A172 (cell line): ENCODE results near the gene TMEM119. TPM values are rescaled to one million over a fixed set of nuclear protein-coding genes. Genes with fewer than 3 reads are reported as not detected.
A peak's percentile ranks its signal among the peaks of the same experiment; 100 is the strongest.

Experiments used
- DNase-seq: peaks from one replicate; pipeline ENCODE4 v3.0.0-alpha.2; 2015; ENCODE audit warnings: low spot score
- total RNA-seq: library from RNA; depleted of rRNA; stranded (reverse); fragments of >200 nt; shearing (Covaris generic); gene quantifications from 2 replicates; pipeline ENCODE4 v1.2.3, GENCODE V29; 2014

Gene TMEM119
- total RNA-seq, 1 experiment from 2014 or later, result not detected

DNA sequence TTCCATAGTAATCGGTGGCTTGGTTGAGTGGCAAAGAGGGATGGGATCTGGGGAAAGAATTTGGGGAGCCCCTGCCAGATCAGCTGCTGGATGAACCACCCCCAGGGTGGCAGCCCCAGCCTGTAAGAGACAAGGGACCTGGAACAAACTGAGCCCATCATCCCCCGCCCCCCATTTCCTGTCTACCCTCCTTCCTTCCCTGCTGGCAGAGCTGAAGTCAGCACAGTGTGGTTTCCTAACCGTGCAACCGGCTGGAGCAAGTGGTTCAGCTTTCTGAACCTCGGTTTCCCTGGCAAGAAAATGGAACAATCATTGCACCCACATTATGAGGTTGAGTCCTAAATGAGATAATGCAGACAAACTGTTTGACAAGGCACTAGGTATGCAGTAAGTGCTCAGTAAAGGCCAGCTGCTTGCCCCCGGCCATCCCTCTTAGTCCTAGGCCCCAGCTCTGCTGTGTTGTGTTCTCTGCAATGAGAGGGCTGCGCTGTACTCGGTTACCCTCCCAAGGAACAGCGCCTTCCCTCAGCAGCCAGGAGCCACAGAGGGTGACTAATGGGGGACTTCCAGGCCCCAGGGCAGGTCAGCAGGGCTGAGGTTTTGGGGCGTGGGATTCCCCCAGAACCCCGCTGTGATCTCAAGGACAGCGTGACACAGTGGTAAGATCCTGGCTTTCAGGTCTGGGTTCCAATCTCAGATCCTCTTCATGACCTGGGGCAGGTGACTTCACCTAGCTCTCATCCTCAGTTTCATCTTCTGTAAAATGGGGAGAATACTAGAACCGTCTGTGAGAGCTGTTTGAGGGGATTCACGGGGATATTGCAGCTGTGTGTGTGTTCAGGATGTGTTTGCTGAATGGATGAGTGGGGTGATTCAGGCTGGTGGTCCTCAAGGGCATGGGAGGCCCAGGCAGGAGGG is 19.3 kb upstream of the TMEM119 start:
- DNase-seq, result peak; percentile 76

DNA sequence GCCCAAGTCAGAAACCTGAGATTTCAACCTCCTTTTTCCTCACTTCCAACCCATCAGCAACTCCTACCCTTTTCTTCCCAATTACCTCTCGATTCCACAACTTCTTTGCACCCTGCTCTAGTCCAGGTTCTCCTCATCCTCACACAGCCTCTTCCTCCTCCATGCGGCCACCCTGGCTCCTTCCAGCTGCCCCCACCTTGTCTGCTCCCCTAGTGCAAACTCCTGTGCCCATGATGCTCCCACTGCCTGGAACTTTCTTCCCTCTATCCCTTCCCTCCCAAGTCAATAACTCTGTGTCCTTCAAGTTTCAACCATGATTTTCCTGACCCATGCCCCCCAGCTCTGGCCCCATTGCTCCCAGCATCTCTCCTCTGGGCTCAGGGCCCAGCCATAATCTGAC is 18.5 kb upstream of the TMEM119 start:
- DNase-seq, result no peak

DNA sequence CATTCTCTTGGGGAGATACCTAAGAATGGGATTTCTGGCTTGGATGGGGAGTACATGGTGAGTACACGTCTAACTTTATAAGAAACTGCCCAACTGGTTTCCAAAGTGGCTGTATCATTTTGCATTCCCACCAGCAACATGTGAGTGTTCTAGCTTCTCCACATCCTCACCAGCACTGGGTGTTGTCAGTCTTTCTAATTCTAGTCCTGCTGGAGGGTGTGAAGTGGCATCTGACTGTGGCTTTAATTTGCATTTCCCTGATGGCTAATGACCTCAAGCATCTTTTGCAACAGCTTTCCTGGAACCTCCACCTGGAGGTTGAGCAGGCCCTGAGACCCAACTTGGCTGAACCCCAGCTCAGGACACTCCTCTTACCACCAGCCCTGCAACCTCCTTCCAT is 18.0 kb upstream of the TMEM119 start:
- DNase-seq, result no peak

DNA sequence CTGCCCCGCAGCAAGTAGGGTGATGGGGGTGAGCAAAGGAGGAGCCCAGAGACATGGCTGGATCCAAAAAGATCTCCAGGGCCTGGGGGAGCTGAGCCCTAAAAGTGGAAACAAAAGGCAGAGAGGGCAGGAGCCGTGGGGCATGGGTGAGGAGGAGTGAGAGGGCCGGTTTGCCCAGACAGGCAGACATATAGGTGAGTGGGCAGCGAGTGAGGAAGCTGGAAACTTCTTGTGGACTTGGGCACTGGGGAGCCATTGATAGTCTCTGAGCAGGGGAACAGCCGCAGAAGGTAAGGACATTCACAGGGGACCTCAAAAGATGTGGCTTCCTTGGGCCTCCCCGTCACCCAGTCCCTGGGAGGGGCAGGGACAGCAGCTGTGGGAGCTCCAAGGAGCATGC is 16.8 kb upstream of the TMEM119 start:
- no peak for DNase-seq

DNA sequence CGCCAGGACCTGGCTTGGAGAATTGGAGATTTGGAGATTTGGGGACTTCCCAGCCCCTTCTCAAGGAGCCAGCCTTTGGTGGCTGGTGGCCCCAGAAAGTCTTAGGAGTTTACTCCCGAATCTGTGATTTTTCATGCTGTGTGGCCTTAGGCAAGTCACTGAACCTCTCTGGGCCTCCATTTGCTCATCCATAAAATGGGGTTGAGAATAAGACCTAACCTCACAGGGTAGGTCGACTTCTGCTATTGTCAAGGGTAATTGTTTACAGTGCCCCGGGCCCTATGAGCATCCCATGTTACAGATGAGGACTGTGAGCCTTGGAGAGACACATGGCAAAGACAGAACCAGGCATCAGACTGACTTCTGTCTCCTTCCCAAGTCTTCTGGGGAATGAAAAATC is 16.2 kb upstream of the TMEM119 start:
- DNase-seq, result no peak

GRCh38 chr12:108613548-108613947 is 15.7 kb upstream of the TMEM119 start:
- DNase-seq, result peak; percentile 65

DNA sequence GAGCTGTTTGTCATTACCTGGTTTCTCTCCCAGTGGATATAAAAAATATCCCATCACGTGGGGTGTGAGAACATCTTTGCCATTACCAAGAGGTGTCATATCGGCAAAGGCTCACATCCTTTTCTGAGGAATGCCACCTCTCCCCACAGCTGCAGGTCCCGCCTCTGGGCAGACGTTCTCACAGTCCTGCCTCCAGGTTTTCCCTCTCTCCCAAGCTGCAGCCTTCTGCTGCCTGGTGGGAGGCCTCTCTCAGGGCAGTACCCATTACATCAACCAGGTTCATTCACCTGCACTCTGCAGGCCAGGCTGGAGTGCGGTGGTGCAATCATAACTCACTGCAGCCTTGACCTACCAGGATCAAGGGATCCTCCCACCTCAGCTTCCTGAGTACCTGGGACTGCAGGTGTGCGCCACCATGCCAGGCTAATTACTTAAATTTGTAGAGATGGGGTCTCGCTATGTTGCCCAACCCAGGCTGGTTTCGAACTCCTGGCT is 15.0 kb upstream of the TMEM119 start:
- DNase-seq, result peak; percentile 33

- DNase-seq, result peak; percentile 73
Measured at GRCh38 chr12:108611884-108612415, 14.1 kb upstream of the TMEM119 start.

- no peak for DNase-seq
Measured at GRCh38 chr12:108610856-108611605, 13.1 kb upstream of the TMEM119 start.

GRCh38 chr12:108610336-108610815 is 12.5 kb upstream of the TMEM119 start:
- DNase-seq, result no peak

DNA sequence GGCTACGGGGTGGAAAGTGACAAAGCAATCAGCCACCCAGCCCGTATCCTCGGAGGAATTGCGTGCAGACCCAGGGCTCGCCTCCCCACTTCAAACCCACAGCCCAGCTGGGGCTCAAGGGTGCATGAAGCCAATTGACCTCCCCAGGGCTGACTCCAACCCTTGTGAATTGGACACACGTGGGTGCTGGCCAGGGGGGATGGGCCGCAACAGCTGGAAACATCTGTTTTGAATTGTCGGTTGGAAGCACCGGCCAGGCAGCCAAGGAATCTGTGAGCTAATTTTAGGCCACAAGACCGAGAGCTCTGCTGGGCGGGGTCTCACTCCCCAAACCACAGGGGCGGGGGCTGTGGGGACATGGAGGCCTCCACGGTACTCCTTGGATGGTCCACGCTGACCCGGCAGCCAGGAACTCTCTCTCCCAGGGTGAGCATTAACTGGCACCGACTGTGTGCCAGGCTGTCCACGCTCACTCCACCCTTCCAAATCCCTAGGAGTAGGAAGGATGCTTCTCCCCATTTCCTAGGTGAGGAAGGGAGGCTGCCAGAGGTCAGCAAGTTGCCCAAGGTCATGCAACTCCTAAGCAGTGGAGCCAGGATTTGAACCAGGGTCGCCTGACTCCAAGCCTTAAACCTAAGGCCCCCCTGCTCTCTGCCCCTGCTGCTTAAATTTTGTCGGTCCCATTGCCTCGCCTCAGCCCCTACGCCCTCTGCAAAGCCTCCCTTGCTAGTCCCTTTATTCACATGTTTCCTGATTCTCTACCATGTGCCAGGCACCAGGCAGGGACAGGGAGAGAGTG is 11.9 kb upstream of the TMEM119 start:
- DNase-seq, result no peak

DNA sequence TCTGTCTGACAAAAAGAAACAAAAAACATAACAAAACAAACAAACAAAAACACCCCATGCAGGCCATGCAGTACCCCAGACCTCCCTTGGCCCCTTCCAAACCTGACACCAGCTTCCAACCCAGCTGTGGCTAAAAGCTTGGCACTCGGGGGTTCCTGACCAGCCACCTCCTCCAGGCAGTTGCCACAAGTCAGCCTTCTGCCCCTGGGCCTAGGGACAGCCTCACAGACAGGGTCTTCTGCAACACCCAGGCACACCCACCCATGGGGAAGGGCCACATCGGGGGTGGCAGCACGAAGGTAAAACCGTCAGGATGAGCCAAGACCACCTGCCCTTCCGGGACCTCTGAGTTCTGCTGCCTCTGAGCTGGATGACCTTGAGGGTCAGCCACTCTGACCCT is 10.7 kb upstream of the TMEM119 start:
- DNase-seq, result no peak

GRCh38 chr12:108607981-108608600 is 10.2 kb upstream of the TMEM119 start:
- no peak for DNase-seq

GRCh38 chr12:108606492-108606891 is 8.6 kb upstream of the TMEM119 start:
- no peak for DNase-seq

- DNase-seq, result no peak
Measured at GRCh38 chr12:108605690-108606406, 8.0 kb upstream of the TMEM119 start.

DNA sequence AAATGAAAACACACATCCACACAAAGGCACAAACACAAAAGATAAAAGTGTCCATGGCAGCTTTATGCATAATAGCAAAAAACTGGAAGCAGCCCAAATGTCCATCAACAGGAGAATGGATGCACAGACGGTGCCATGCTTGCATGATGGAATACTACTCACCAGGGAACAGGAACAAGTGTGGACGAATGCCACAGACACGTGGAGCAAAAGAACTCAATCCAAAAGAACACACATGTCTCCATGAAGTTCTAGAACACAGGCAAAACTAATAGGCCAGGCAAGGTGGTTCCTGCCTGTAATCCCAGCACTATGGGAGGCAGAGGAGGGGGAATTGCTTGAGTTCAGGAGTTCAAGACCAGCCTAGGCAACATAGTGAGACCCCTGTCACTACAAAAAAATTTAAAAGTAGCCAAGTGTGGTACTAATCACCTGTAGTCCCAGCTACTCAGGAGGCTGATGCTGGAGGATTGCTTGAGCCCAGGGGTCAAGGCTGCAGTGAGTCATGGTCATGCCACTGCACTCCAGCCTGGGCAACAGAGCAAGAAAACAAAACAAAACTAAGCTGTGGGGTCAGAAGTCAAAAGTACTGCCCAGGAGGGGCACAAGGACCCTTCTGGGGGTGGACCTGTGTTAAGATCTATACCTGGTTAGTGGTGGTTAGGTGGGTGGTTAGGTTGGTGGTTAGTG is 7.3 kb upstream of the TMEM119 start:
- DNase-seq, result no peak

- DNase-seq, result no peak
Measured at GRCh38 chr12:108604208-108604941, 6.5 kb upstream of the TMEM119 start.

DNA sequence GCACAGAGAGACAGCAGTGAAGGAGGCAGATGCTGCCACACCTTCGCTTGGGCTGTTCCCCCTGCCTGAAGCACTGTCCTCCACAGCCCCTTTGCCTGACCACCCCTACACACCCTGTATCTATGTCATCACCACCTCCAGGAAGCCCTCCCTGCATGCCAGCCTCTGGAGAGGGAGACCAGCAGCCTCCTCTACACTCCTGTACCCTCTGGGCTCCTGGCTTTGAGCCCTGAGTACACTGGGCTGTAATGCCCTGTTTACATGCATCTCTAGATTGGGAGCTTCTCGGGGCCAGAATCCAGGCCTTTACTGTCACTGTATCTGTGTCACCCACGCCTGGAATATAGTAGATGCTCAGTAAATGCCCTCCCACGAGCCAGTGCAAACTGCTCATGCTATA is 5.9 kb upstream of the TMEM119 start:
- no peak for DNase-seq
